HEK293T (cell line): ENCODE results near the gene HOMER2.

ENCODE experiments used
- CTCF ChIA-PET: fragments of 350-600 bp; formaldehyde crosslinking; extraction: SDS; loops from one replicate; lab custom pipeline; 2021; ENCODE audit warnings: antibody characterized with exemption, inconsistent platforms; lab: Yijun Ruan, JAX
- POLR2A ChIA-PET: fragments of 350-600 bp; formaldehyde crosslinking; extraction: SDS; loops from one replicate; lab custom pipeline; 2020; ENCODE audit warnings: antibody characterized with exemption, inconsistent platforms; lab: Yijun Ruan, JAX
- DNase-seq: peaks from one replicate; pipeline ENCODE4 v3.0.0; 2012; ENCODE audit warnings: mixed read lengths; ENCODE audit errors: extremely low spot score
- ARNT ChIP-seq: fragments of 450-650 bp; IDR thresholded peaks from 2 replicates; pipeline ENCODE4 v1.6.1; 2017; ENCODE audit warnings: mild to moderate bottlenecking
- BHLHE40 ChIP-seq: fragments of 450-650 bp; IDR thresholded peaks from 2 replicates; pipeline ENCODE4 v1.6.1; 2016; ENCODE audit warnings: mild to moderate bottlenecking, moderate library complexity, borderline replicate concordance
- CTBP1 ChIP-seq: fragments of 450-650 bp; IDR thresholded peaks from 2 replicates; pipeline ENCODE4 v1.6.1; 2016; ENCODE audit warnings: borderline replicate concordance
- ELF4 ChIP-seq: fragments of 450-650 bp; IDR thresholded peaks from 2 replicates; pipeline ENCODE4 v1.6.1; 2017; ENCODE audit warnings: antibody characterized with exemption
- FOXA1 ChIP-seq: fragments of 450-650 bp; IDR thresholded peaks from 2 replicates; pipeline ENCODE4 v1.6.1; 2016; ENCODE audit warnings: mild to moderate bottlenecking
- FOXK2 ChIP-seq: fragments of 450-650 bp; IDR thresholded peaks from 2 replicates; pipeline ENCODE4 v1.6.1; 2016; ENCODE audit warnings: mild to moderate bottlenecking
- FOXM1 ChIP-seq: fragments of 450-650 bp; IDR thresholded peaks from 2 replicates; pipeline ENCODE4 v1.6.1; 2017; ENCODE audit warnings: mild to moderate bottlenecking, borderline replicate concordance
- HDGF ChIP-seq: fragments of 450-650 bp; IDR thresholded peaks from 2 replicates; pipeline ENCODE4 v1.6.1; 2017; ENCODE audit warnings: antibody characterized with exemption, borderline replicate concordance
- L3MBTL2 ChIP-seq: fragments of 450-650 bp; conservative IDR thresholded peaks from 2 replicates; pipeline ENCODE4 v1.6.1; 2016; ENCODE audit warnings: mild to moderate bottlenecking
- LEF1 ChIP-seq: fragments of 450-650 bp; IDR thresholded peaks from 2 replicates; pipeline ENCODE4 v1.6.1; 2017; ENCODE audit warnings: mild to moderate bottlenecking, borderline replicate concordance
- NFRKB ChIP-seq: fragments of 450-650 bp; IDR thresholded peaks from 2 replicates; pipeline ENCODE4 v1.6.1; 2016; ENCODE audit warnings: mild to moderate bottlenecking, moderate library complexity
- PKNOX1 ChIP-seq: fragments of 450-650 bp; IDR thresholded peaks from 2 replicates; pipeline ENCODE4 v1.6.1; 2016
- SP1 ChIP-seq: fragments of 450-650 bp; IDR thresholded peaks from 2 replicates; pipeline ENCODE4 v1.6.1; 2017
- SUZ12 ChIP-seq: fragments of 450-650 bp; IDR thresholded peaks from 2 replicates; pipeline ENCODE4 v1.6.1; 2016; ENCODE audit warnings: mild to moderate bottlenecking
- TARDBP ChIP-seq: fragments of 450-650 bp; IDR thresholded peaks from 2 replicates; pipeline ENCODE4 v1.6.1; 2016
- ZNF384 ChIP-seq: fragments of 450-650 bp; IDR thresholded peaks from 2 replicates; pipeline ENCODE4 v1.6.1; 2016

HOMER2 gene

GRCh38 chr15:82979726-82980125 is 27.2 kb upstream of the HOMER2 start:
- ChIA-PET CTCF (no interaction called here), POLR2A (no interaction called here)
- DNase-seq: no peak
- TF ChIP-seq FOXM1 (no peak), NFRKB (no peak), LEF1 (no peak), FOXK2 (no peak), ARNT (no peak), FOXA1 (no peak), PKNOX1 (no peak), BHLHE40 (no peak)

GRCh38 chr15:82978438-82978837 is 25.9 kb upstream of the HOMER2 start:
- TF ChIP-seq CTBP1: no peak
- TF ChIP-seq L3MBTL2: no peak
- no peak for TF ChIP-seq FOXA1
- no peak for TF ChIP-seq LEF1
- ChIA-PET CTCF (no interaction called here), POLR2A (no interaction called here)
- DNase-seq: no peak

- no peak for TF ChIP-seq ELF4
- no peak for TF ChIP-seq SUZ12
- TF ChIP-seq FOXM1: no peak
- no peak for TF ChIP-seq SP1
- TF ChIP-seq ARNT: no peak
- no peak for TF ChIP-seq CTBP1
- no peak for TF ChIP-seq LEF1
- no peak for TF ChIP-seq NFRKB
- TF ChIP-seq ZNF384: no peak
- no peak for TF ChIP-seq FOXK2
- TF ChIP-seq BHLHE40: no peak
- TF ChIP-seq L3MBTL2: no peak
- TF ChIP-seq PKNOX1: no peak
- no peak for TF ChIP-seq FOXA1
- TF ChIP-seq TARDBP: no peak
- no peak for TF ChIP-seq HDGF
- DNase-seq: no peak
- ChIA-PET CTCF (no interaction called here), POLR2A (interaction anchor here (1.0 kb wide), 1 partner anchor 9 kb away, joined by 3 read pairs; the partner anchor contains the start of gene RAMAC)
Observed at GRCh38 chr15:82977076-82977475, 24.6 kb upstream of the HOMER2 start.

- TF ChIP-seq LEF1: no peak
- TF ChIP-seq CTBP1: no peak
- no peak for TF ChIP-seq ZNF384
- TF ChIP-seq TARDBP: no peak
- no peak for TF ChIP-seq PKNOX1
- TF ChIP-seq ELF4: no peak
- no peak for TF ChIP-seq FOXA1
- TF ChIP-seq SUZ12: no peak
- TF ChIP-seq NFRKB: no peak
- no peak for TF ChIP-seq FOXK2
- no peak for TF ChIP-seq FOXM1
- no peak for TF ChIP-seq ARNT
- ChIA-PET POLR2A (no interaction called here), CTCF (no interaction called here)
- DNase-seq: no peak
Observed at GRCh38 chr15:82972990-82973389, 20.5 kb upstream of the HOMER2 start.

- ChIA-PET CTCF (interaction anchor here (0.7 to 1.0 kb wide), 2 partner anchors 10 to 40 kb away, joined by 5 to 9 read pairs; partner anchors contain the start of gene C15orf40), POLR2A (interaction anchor here (0.8 to 2.4 kb wide), 3 partner anchors 10 to 15 kb away, joined by 3 to 13 read pairs (median 3); partner anchors contain the start of gene RAMAC)
- TF ChIP-seq FOXK2 (no peak), LEF1 (no peak), SP1 (no peak), TARDBP (no peak), CTBP1 (no peak), SUZ12 (no peak), ELF4 (no peak), FOXM1 (no peak), PKNOX1 (no peak), ZNF384 (no peak), L3MBTL2 (no peak), ARNT (no peak), HDGF (no peak), BHLHE40 (no peak)
- DNase-seq: no peak
Observed at GRCh38 chr15:82971218-82971984, 18.9 kb upstream of the HOMER2 start.
